Fibroblast of skin of left quadriceps (primary cell): ENCODE results near the gene C1orf198.
"Not testable (repeated sequence)": the region's sequence is repeated elsewhere in the genome, so short reads cannot be mapped to it uniquely, and the experiment has no call there.

Source experiments
- DNase-seq, 2 experiments: peaks; one replicate each; pipeline ENCODE4 v3.0.0-alpha.2; 2013; ENCODE audit warnings: low read depth in 2 of 2

Gene C1orf198

DNA sequence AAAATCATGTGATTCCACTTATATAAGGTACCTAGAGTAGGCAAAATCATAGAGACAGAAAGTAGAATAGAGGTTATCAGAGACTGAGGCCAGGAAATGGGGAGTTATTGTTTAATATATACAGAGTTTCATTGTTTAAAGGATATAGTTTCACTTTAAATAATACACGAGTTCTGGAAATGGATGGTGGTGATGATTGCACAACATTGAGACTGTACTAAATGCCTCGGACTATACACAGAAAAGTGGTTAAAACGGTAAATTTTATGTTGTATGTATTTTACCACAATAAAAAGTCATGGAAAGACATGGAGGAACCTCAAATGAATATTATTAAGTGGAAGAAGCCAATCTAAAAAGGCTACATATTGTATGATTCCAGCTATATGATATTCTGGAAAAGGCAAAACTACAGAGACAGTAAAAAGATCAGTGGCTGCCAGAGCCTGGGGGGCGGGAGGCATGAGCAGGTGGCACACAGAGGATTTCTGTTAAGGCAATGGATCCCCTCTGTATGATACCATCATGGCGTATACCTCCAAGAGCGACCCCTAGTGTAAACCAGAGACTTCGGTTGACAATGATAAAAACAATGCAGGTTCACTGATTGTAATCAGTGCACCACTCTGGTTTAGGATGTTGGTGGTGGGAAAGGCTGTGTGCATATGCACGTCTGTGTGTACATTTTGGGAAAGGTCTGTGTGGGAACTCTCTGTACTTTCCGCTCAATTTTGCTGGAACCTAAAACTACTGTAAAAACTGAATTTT is 7.5 kb downstream of the C1orf198 start:
- no peak for DNase-seq

DNA sequence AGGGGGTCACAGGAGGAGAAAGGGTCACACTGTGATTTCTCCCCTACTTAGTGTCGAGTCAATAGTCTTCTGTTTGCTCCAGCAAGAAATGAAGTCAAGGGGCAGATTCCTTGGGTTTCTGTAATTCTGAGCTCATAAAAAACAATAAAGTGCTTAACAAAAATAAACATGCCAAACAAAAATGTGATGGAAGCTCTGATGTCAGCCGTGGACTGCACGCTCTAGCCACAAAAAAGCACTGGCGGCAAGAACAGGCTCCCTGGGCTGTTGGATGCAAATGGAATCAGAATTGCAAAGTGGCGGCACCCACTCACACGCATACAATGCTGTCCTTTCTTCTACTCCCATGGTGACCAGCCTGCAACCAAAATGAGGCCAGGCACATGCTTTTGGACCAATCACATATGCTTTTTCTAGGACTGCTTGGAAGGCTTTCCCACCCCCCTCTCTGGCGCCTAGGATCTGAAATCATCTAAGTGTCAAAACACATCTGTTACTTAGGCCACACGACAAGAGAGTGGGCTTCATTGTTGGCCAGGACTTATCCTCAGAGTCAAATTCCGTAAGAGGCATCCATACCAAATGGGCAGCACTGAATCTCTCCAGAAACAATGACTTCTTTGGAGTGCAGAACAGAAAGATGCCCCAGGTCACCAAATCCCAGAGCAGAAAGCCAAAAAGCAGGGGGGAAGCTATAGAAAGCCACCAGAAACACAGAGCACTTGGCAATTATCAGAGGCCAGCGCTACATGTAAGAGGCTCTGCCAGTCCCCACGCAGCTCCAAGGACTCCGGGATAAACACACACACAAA is 9.2 kb downstream of the C1orf198 start:
- no peak for DNase-seq

DNA sequence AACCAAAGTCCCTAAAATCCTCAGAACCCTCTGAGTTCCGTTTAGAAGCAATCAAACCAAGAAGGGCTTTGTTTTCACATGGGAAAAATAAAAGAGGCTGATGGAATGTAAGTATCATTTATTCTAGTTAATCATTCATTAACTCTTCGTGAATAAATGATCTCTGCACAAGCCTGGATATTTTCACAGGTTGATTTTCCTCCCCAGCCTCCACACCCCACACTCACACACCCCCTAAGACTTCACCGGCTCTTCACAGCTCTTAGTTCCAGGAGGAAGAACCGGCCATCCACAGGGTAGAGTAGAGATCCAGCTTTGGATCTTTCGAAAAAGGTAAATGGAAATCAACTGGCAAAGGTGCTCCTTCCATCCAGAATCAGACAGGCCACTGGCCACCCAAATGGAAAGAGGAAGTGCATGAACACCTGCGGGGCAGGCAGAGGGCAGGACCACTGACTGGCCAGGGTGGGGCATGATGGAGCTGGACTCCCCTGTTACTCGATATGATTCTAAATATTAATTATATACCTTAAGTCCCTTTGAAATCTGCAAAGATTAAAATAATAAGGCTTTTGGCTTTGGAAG is 10.0 kb downstream of the C1orf198 start:
- no peak for DNase-seq

DNA sequence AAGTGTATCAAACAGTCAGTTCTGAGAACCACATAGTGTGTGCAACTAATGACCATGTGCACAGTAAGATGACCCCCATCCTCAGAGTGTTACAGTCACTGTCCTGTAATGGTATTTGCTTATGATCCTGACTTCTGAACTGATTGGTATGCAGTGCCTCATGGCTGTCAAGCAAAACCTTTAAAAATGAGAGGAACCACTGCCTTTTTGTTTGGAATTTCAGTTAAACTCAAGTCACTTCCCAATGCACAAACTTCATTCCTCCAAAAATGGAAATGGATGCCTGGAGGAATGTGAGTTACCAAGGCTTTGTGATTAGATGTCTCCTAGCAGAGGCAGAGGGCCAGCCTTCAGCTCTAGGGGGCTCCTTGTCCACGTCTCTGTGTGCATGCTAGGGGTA is 10.5 kb downstream of the C1orf198 start:
- no peak for DNase-seq

DNA sequence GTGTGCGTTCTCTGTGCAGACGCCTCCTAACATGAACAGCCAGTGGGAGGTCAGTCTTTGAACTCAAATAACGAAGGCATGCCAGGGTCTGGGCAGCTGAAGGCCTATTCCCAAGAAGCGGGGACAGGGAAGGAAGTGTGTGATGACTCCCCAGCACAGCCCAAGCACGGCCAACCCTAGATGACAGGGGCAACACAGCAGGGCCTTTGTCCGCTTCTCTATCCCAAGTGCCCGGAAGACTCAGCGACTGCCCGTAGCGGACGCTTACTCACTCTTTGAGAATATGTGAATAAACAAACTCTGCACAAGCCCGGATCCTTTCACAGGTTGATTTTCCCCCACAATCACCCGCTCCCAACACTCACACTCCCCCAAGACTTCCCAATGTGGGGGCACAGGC is 11.2 kb downstream of the C1orf198 start:
- no peak for DNase-seq

DNA sequence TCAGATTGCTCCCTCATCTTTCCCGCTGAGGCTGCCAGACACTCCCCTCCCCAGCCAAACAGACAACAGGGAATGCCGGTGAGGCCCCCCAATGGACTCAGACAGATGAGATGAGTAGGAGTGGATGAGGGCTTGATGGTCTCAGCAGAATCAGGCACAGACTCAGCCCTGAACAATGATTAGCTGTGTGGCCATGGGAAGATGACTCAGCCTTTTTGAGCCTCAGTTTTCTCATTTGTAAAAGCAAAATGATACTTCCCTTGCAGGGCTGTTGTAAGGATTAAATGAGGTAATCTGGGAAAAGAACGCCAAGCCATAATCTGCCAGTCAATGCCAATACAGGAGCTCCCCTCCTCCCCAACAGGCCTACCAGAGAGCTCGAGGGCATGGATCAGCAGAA is 12.4 kb downstream of the C1orf198 start:
- DNase-seq, result no peak

DNA sequence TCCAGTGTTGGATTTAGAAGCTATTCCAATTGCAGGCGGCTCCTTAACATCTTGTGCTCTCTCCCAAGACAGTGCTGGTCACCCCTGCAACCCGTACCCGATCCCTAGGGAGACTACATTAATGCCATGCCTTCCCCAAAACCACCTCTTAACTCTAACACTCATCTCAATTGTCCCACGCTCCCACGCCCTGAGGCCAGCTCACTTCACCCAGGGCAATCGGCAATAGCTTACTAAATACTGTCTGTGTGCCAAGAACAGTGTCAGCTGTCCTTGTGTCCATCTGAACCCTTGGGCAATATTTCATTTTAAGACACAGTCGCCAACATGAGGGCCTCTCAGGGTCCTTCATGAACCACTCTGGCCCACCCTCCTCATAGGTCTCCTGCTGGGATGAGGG is 13.9 kb downstream of the C1orf198 start:
- DNase-seq, result no peak

DNA sequence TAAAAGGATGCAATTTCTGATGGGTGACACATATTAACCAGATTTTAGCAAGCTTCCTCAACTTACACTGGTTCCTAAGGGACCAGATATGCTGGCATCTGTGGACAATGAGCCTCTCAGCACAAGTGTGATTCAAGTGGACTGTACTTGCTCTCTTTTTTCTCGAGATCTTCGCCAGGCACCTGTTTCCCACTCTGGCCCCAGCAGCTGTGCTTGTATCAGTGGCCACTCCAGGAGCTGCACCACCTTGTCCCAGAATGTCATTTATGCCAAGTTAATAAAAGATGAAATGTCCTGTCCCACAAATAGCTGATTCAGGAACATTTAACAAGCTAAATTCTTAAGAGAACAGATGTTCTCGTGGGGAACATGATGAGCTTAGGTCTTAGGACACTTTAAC is 14.6 kb downstream of the C1orf198 start:
- no peak for DNase-seq

DNA sequence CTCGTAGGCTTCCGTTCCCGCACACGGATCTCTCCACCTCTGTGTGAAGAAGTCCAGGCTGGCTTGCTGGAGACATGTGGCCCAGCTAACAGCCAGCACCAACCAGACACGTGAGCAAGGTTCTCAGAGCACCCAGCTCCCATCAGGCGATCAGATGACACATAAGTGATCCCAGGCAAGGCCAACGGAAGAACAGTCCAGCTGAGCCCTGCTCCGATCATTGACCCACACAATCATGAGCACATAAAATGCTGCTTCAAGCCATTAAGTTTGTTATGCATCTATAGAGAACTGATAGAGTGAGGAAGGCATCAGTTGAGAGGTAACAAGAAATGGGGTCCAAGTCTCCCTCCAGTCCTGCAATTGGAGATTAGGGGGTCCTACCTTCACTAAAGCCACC is 15.4 kb downstream of the C1orf198 start:
- DNase-seq, result no peak

DNA sequence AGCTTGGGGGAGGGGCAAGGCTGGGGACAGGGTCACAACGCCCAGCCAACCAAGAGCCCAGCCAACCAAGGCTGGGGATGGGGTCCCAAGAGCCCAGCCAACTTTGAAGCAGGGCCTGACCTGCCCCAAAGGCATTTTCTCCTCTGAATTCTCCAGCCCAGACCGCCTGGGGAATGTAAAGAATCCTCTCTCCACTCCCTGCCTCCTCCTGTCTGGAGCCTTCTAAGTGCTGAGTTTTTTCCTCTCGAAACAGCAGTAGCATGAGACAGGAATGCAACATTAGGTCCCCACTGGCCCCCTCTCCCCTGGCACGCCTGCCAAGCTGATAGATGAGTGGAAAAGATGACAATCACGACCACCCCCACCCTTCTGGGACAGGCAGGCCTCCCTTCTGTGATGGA is 17.0 kb downstream of the C1orf198 start:
- peak; percentile 55 to 59 for DNase-seq

DNA sequence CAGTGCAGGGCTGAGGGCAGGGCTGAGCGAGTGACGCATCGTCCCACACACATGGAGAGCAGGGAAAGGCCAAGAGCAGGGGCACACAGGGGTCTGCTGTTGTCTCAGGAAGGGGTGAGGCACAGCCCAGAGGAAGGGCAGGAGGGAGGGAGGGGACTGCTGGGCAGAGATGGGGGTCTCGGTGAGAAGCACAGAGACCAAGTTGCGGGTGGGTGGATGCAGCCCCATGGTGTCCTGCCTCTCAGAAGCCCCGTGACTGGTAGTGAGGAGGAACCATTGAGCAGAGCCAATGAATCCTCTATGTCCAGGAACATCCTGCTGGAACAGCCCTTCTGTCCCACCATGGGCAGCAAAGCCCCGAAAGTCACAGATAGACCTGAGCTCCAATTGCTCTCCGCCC is 17.8 kb downstream of the C1orf198 start:
- DNase-seq, result no peak

DNA sequence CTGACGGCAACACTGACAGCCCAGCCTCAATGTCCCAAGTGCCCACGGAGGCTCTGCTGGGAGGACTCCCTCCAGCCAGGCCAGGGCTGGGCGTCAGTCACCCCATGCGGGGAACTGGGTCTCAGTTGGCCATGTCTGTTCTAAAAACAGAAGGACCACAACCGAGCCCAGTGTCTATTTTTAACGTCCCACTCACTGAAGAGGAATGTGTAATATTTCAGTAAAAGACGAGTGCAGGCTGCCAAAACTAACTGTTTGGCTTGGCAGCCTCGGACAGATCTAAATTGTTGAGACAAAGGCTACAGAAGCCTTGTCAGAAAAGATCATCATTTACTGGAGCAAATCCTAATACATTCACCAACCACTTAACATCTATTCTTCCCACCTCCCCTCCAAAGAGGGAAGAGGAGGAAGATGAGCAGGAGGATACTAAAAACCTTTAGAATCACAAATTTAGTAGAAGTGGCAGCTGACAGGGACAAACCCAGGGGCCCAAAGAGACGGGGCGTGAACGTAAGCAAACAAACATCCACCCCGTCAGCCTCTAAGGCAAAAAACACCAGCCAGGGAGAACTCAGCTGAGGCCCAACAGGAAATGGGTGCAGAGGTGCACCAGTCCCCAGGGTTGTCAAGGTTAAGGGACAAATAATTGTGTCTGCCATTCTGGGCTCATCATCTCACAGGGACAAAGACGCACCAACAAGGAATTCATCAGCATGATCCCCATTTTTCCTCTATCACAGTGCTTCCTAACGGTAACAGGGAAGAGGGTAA is 18.7 kb downstream of the C1orf198 start:
- DNase-seq, result peak; percentile 92

DNA sequence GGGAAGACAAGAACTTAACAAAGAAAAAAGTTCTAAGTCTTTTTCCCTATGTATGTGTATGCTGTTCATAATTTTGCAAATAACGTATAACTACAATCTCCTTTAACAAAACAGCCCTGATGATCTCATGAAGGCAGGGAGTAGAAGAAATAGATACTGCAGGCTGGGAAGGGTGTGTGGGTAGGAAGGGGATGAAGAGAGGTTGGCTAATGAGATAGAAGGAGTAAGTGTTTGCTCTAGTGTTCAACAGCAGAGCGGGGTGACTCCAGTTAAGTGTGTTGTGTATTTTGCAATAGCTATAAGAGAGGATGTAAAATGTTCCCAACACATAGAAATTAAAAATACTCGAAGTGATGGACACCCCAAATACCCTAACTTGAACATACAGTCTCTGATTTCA is 20.1 kb downstream of the C1orf198 start:
- DNase-seq, result no peak

DNA sequence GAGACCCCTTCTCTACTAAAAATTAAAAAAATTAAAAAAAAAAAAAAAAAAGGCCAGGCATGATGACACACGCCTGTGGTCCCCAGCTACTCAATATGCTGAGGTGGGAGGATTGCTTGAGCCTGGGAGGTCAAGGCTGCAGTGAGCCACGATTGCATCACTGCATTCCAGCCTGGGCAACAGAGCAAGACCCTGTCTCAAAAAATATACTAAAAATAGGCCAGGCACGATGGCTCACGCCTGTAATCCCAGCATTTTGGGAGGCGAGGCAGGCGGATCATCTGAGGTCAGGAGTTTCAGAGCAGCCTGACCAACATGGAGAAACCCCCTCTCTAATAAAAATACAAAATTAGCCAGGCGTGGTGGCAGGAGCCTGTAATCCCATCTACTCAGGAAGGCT is 23.1 kb downstream of the C1orf198 start:
- not testable (repeated sequence) for DNase-seq

DNA sequence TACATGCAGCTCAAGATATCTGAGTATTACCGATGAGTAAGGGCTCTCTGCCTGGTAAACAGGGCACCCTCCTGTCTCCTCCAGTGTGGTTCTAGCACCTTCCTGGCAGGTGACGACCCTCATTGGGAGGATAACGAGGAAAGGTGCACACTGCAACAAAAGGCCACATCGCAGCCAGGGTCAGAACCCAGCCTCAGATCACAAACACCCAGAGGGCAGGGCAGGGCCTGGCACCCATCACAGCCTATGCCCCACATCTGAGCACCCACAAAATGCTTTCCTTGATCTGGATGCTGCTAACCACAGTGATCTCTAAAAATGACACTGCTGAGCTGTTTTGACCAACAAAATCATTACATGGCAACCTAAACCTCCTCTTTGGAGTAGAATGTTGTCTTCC is 23.8 kb downstream of the C1orf198 start:
- no peak for DNase-seq

DNA sequence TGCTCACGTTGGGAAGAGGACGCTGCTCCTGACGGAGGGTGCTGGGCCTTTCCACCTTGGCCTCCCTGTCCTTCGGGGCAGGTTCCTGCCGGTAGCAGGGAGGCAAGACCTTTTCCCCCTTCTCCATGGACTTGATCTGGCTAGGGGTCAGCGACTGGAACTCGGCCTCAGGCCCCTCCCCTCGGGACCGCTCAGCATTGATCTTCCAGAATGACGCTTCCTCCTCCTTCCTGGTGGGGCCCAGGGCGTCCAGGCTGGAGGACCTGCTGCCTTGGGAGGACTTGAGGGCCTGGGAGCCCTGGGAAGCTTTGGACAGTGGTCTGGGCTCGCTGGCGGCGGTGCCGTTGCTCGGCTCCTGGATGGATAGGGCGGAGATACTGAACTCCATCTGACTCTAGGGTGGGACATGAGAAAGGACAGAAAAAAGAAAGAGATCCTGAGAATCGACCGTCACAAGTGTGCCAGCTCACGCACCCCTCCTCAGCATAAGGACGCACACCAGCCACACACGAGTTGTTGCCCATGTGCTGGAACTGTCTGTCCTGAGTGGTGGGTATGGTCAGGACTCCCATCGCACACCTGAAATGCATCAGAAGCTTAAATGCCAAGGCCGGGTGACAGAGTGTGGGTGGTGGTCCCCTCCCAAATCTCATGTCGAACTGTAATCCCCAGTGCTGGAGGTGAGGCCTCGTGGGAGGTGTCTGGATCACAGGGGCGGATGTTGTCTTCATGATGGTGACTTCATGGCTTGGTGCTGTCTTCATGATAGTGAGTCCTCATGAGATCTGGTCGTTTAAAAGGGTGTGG is 24.6 kb downstream of the C1orf198 start:
- DNase-seq, result no peak

DNA sequence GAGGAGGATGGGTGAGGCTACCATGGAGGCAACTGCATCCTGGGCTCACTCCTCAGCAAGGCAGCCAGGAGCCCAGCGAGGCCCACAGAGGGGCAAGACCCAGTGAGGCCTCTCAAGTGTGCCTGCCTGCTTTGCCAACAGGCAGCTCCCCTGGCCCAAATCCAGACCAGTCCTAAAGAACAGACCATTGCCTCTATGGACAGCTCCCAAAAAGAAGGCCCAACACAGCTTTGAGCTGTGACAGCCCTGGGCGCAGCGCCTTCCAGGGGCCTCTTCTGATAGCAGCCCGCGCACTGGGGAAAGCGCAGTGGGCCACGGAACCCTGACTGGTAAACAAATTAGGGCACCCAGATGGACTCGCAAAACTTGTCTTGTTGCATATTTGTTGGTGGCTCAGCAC is 25.5 kb downstream of the C1orf198 start:
- DNase-seq, result no peak

DNA sequence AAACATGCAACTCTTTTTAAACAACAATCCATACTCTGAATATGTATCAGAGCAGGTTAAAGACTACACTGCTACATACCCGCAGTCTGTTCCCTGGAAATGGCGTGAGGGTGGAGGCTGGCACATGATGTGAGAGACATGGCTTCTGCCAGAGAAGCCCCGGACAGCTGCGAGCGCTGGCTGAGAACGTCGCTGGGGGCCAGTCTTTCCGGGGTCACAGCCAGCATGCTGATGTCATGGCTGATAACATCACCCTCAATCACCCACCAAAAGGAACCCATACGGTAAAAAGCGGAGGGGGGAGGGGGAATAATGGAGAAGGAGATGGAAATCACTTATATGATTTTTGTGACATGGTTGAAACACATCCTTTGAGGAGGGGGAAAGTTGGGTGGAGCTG is 29.1 kb downstream of the C1orf198 start:
- DNase-seq, result no peak

DNA sequence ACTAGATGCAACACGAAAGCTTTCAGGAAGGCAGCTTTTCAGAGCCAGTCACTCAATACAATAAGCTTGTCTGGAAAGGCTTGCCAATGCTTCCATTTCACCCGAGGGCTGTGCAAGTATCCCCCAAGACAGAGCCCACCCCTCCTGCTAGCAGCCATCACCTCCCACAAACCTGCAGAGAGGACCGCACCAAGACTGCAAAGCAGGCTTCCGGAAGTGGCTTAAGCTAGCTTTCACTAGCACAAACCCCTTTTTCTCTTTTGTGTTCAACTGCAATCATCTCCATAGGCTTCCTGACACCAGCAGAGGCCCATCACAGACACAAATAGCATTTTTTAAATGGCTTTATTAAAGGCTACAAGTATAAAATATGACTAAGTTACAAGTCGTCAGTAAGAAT is 31.5 kb downstream of the C1orf198 start:
- no peak for DNase-seq

DNA sequence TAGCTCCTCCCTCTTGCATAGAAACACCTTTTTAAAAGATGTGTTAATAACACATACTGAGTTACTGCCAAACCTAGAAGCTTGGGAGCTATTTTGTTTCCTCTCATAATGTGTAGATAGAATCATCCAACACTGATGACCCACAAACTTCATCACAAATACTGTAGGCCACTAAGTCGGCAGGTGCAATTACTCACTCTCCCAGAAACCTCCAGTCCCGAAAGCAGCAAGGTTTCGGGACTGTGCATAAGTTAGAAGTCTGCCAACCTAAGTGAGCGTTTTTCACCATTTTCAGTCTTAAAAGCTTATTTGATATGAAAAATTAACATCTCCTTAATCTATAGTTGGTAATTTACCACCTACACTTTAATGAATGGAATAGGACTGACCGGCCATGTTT is 32.0 kb downstream of the C1orf198 start:
- no peak for DNase-seq

DNA sequence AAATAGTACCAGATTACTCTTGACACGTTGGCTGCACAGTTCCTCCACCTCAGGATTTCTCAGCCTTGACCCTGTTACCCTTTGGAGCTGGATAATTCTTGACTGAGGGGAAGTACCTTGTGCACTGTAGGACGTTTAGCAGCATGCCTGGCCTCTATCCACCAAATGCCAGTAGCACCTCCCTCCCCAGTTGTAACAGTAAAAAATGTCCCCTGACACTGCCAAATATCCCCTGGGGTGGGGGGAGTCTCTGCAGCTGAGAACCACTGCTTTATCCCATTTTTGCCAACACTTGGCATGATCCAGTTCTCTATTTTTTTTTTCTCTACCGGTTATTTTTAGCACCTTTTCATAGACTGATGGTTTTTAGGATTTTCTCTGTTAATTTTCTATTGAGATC is 34.0 kb downstream of the C1orf198 start:
- DNase-seq, result no peak
